Gastrocnemius medialis (tissue), 4 donors: ENCODE results near the gene MAD2L2. TPM values are rescaled to one million over a fixed set of nuclear protein-coding genes. Genes with fewer than 3 reads are reported as not detected.

Source experiments
- ATAC-seq, 2 donors: fragments of 150-250 bp; one replicate each; pipeline ENCODE4 v1.9.1; 2016
- DNase-seq, 2 donors: peaks; one replicate each; pipeline ENCODE4 v3.0.0-alpha.2; 2019
- H3K27ac ChIP-seq, 4 donors: fragments of 200-600 bp; sonication (generic); 1 replicate in 1 of 4; 2 replicates in 3 of 4; pipeline ENCODE4 v1.5.1; 2016 to 2018; ENCODE audit warnings: mild to moderate bottlenecking in 2 of 4, moderate library complexity in 1 of 4
- H3K27me3 ChIP-seq, 3 donors: fragments of 200-600 bp; sonication (generic) in 2 of 3; 1 replicate in 1 of 3; 2 replicates in 2 of 3; pipeline versions ENCODE4 v1.5.1 to v1.6.0; 2016 to 2019; ENCODE audit warnings: mild to moderate bottlenecking in 1 of 3, moderate library complexity in 1 of 3
- H3K36me3 ChIP-seq, 2 donors: fragments of 200-600 bp; sonication (generic) in 1 of 2; one replicate each; pipeline ENCODE4 v1.5.1; 2017 to 2018
- H3K4me1 ChIP-seq, 2 donors: fragments of 200-600 bp; sonication (generic) in 1 of 2; one replicate each; pipeline ENCODE4 v1.5.1; 2016 to 2017; ENCODE audit warnings: mild to moderate bottlenecking in 2 of 2
- H3K4me3 ChIP-seq, 4 donors: fragments of 200-600 bp; sonication (generic) in 3 of 4; 1 replicate in 1 of 4; 2 replicates in 3 of 4; pipeline ENCODE4 v1.5.1; 2016 to 2019; ENCODE audit warnings: mild to moderate bottlenecking in 2 of 4
- H3K9me3 ChIP-seq, 3 donors: fragments of 200-600 bp; sonication (generic) in 2 of 3; 1 replicate in 1 of 3; 2 replicates in 2 of 3; pipeline ENCODE4 v1.5.1; 2016 to 2019
- POLR2A ChIP-seq, 2 donors: fragments of 450-650 bp; IDR thresholded peaks; one replicate each; pipeline ENCODE4 v1.6.1; 2017; ENCODE audit warnings: antibody characterized with exemption in 2 of 2, mild to moderate bottlenecking in 2 of 2, moderate library complexity in 2 of 2
- in situ Hi-C, 4 donors: fragments of 200-750 bp; cut with MboI; loops; one replicate each; pipeline versions ENCODE4 v1.15.0 to v1.8.0; 2017; ENCODE audit warnings: low sequenced_read_pairs in 4 of 4
- intact Hi-C: fragments of 100-400 bp; cut with DNase I; formaldehyde crosslinking; loops from one replicate; pipeline ENCODE4 v1.15.1; 2023; ENCODE audit warnings: low total_unique reads
- total RNA-seq, 4 donors: library from RNA; depleted of rRNA; stranded (reverse); fragments of >200 nt; gene quantifications; one replicate each; pipeline versions ENCODE4 v1.1.0 to v1.2.3, GENCODE V29; 2016
- TF ChIP-seq, protein P1 (sequence below), 5 experiments: fragments of 450-650 bp in 3 of 5; fragments of 200-600 bp in 2 of 5; sonication (generic) in 2 of 5; IDR thresholded peaks in 4 of 5; conservative IDR thresholded peaks in 1 of 5; 1 replicate in 4 of 5; 2 replicates in 1 of 5; pipeline ENCODE4 v1.5.1; 2016 to 2019; ENCODE audit warnings: antibody characterized with exemption in 5 of 5, mild to moderate bottlenecking in 3 of 5, moderate library complexity in 3 of 5

The MAD2L2 gene
- total RNA-seq, 4 donors from 2014 or later = 41.2 to 57.4 (median 46.9) TPM

DNA sequence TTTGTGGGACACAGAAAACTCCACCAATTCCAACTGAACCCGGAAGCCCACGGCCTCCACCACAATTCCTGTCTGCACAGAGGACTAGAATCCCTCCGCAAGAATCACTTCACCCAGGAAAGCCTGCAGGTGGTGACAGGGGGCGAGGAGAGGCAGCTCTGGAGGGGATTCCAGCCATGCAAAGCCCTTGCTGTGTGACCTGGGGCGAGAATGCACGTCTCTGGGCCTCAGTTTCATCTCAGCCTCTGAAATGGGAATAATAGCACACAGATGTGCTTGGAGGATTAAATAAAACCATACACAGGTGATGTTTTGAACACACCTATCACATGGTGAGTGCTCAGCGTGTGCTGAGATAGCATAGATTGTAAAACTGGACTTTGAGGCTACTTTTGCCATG, 40.8 kb downstream of the MAD2L2 start:
- H3K9me3 ChIP-seq = no peaks in the 10 kb centered on the region
- in situ Hi-C loops = loop anchor here (5.0 to 25.0 kb wide), 7 partner anchors 303 to 605 kb away; partner anchors contain the start of gene MASP2 (in 1 of the 4)
- no peaks in the 10 kb centered on the region for H3K4me1 ChIP-seq
- no peaks in the 10 kb centered on the region for H3K36me3 ChIP-seq
- intact Hi-C loops = loop anchor here (5.0 kb wide), 1 partner anchor 303 kb away; no protein-coding TSS in a partner anchor
- no peak overlapping the region for H3K27ac ChIP-seq
- DNase-seq (no peak), ATAC-seq (no peak)
- no peak for TF ChIP-seq POLR2A (IDR thresholded peaks at IDR 0.05)
- TF ChIP-seq, protein P1, sequence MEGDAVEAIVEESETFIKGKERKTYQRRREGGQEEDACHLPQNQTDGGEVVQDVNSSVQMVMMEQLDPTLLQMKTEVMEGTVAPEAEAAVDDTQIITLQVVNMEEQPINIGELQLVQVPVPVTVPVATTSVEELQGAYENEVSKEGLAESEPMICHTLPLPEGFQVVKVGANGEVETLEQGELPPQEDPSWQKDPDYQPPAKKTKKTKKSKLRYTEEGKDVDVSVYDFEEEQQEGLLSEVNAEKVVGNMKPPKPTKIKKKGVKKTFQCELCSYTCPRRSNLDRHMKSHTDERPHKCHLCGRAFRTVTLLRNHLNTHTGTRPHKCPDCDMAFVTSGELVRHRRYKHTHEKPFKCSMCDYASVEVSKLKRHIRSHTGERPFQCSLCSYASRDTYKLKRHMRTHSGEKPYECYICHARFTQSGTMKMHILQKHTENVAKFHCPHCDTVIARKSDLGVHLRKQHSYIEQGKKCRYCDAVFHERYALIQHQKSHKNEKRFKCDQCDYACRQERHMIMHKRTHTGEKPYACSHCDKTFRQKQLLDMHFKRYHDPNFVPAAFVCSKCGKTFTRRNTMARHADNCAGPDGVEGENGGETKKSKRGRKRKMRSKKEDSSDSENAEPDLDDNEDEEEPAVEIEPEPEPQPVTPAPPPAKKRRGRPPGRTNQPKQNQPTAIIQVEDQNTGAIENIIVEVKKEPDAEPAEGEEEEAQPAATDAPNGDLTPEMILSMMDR (IDR thresholded peaks at IDR 0.05 in 4 of 5, conservative IDR thresholded peaks at IDR 0.05 in 1 of 5) = no peak
- H3K27me3 ChIP-seq = peaks cover 0 to 4% (median 0%) of the 10 kb centered on the region in 3 donors
- H3K4me3 ChIP-seq = no peak overlapping the region

DNA sequence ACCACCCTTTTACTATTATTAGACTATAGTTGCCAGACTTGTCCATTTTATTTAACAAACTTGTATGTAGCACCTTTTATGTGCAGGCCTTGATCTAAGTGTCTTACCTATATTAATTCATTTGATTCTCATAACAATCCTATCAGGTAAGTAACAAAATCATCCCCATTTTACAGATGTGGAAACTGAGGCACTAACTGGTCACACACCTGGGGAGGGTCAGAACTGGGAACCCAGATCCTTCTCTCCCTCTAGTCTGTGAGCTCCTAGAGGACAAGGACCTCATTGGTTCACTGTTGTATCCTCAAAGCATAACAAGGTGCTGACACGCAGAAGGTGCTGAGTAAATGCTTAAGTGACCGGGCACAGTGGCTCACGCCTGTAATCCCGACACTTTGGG, 41.6 kb downstream of the MAD2L2 start:
- in situ Hi-C loops (loop anchor here in 3 of 4 donors (25.0 kb wide), 4 partner anchors 302 to 602 kb away; partner anchors contain the start of gene MASP2 (in 1 of the 3)), intact Hi-C loops (no loop called here)
- TF ChIP-seq POLR2A (IDR thresholded peaks at IDR 0.05) = no peak
- TF ChIP-seq, protein P1 (IDR thresholded peaks at IDR 0.05 in 4 of 5, conservative IDR thresholded peaks at IDR 0.05 in 1 of 5) = no peak
- no peak for ATAC-seq
- H3K4me1 ChIP-seq = no peaks in the 10 kb centered on the region
- DNase-seq = no peak
- H3K27me3 ChIP-seq = peaks cover 0 to 4% (median 0%) of the 10 kb centered on the region in 3 donors
- no peak overlapping the region for H3K4me3 ChIP-seq
- H3K27ac ChIP-seq = no peak overlapping the region
- no peaks in the 10 kb centered on the region for H3K36me3 ChIP-seq
- H3K9me3 ChIP-seq = no peaks in the 10 kb centered on the region

DNA sequence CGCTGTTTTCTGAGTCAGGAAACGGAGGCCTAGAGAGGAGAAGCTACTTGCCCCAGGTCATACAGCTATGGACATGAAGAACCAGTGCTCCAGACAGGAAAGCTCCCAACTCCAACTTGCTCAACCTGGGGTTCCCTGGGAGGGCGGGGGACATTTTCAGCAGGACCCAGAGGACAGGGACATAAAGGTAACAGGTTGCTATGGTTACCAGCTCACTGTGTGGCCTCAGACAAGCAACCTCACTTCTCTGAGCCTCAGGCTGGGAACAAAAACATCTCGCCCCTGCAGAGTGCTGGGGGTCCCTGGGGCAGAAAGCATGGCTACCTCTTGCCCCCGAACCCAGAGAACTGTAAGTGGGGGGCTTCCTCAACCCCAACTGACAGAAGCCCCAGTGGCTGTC, 42.8 kb downstream of the MAD2L2 start:
- intact Hi-C loops (no loop called here), in situ Hi-C loops (loop anchor here in 3 of 4 donors (25.0 kb wide), 4 partner anchors 301 to 601 kb away; partner anchors contain the start of gene MASP2 (in 1 of the 3))
- ATAC-seq = no peak
- Histone ChIP-seq H3K9me3 (no peaks in the 10 kb centered on the region), H3K27me3 (peaks cover 0 to 7% (median 4%) of the 10 kb centered on the region in 3 donors), H3K4me1 (no peaks in the 10 kb centered on the region), H3K27ac (no peak overlapping the region), H3K4me3 (no peak overlapping the region), H3K36me3 (no peaks in the 10 kb centered on the region)
- TF ChIP-seq, protein P1 (IDR thresholded peaks at IDR 0.05 in 4 of 5, conservative IDR thresholded peaks at IDR 0.05 in 1 of 5) = no peak
- DNase-seq = no peak

DNA sequence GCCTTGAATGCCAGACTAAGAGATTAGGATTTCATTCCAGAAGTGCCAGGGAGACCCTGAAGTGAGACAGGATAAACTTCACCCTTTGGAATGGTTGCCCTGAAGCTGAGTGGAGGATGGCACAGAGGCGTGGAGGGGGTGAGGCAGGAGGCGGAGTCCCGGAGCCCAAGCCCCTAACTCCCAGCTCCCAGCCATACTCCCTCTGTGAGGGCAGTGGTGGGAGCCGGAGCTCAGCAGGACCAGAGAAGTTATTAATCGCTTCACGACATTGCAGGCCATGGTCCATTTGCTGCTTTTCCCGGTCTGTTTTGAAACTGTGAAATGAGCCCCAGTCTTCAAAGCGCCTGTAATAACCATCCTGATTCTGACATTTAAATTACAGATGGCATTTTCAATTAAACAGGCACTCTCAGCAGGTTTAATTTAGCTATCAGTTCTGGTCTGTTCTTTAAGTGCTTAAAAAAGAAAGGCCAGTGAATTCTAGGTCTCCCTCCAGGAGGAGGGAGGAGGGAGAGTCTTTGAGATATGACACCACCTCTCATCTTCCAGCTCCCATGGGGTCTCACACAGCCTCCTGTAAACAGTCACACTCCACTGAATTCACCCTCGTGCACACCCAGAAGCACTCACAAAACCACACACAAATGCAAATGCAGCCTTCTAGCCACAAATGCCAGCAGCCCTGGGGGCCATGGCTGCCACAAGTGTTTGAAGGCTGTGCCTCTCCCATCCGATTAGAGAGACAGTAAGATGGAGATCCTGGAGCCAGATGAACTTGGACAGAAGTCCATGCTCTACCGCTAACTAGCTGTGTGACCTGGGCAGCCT, 46.4 kb downstream of the MAD2L2 start:
- H3K4me1 ChIP-seq = no peaks in the 10 kb centered on the region
- DNase-seq = no peak
- H3K9me3 ChIP-seq = no peaks in the 10 kb centered on the region
- ATAC-seq = no peak
- no peak overlapping the region for H3K4me3 ChIP-seq
- H3K36me3 ChIP-seq = no peaks in the 10 kb centered on the region
- H3K27me3 ChIP-seq = peaks cover 7 to 11% (median 10%) of the 10 kb centered on the region in 3 donors
- no peak overlapping the region for H3K27ac ChIP-seq
- TF ChIP-seq POLR2A (IDR thresholded peaks at IDR 0.05) = no peak
- TF ChIP-seq, protein P1 (IDR thresholded peaks at IDR 0.05 in 4 of 5, conservative IDR thresholded peaks at IDR 0.05 in 1 of 5) = no peak
- in situ Hi-C loops (loop anchor here in 3 of 4 donors (25.0 kb wide), 4 partner anchors 297 to 597 kb away; partner anchors contain the start of gene MASP2 (in 1 of the 3)), intact Hi-C loops (no loop called here)
